Left lung (tissue), 14 donors: Measurements from ENCODE around the gene TMEM108. TPM values are rescaled to one million over a fixed set of nuclear protein-coding genes. Genes with fewer than 3 reads are reported as not detected.
"Not testable (repeated sequence)": the region's sequence is repeated elsewhere in the genome, so short reads cannot be mapped to it uniquely, and the experiment has no call there.

Source experiments
- ATAC-seq: fragments of 200-7000 bp; cut with Tn5 transposase; one replicate; pipeline ENCODE4 v1.9.1; 2020; ENCODE audit warnings: moderate library complexity
- DNase-seq, 4 donors: peaks; one replicate each; pipeline ENCODE4 v3.0.0-alpha.2; 2013 to 2020
- H3K27ac ChIP-seq, 2 donors: fragments of 200-600 bp; sonication (generic) in 1 of 2; one replicate each; pipeline versions ENCODE4 v1.5.0 to v1.8.0; 2020 to 2021
- H3K27me3 ChIP-seq, 2 donors: fragments of 200-600 bp; sonication (generic) in 1 of 2; one replicate each; pipeline versions ENCODE4 v1.5.0 to v1.8.0; 2020 to 2021
- H3K36me3 ChIP-seq, 2 donors: fragments of 200-600 bp; sonication (generic) in 1 of 2; one replicate each; pipeline versions ENCODE4 v1.5.0 to v1.8.0; 2020 to 2021
- H3K4me1 ChIP-seq, 2 donors: fragments of 200-600 bp; one replicate each; pipeline ENCODE4 v1.8.0; 2021
- H3K4me3 ChIP-seq, 2 donors: fragments of 200-600 bp; sonication (generic) in 1 of 2; one replicate each; pipeline versions ENCODE4 v1.5.0 to v1.8.0; 2020 to 2021; ENCODE audit warnings: mild to moderate bottlenecking in 1 of 2
- H3K9me3 ChIP-seq, 2 donors: fragments of 200-600 bp; sonication (generic) in 1 of 2; one replicate each; pipeline versions ENCODE4 v1.5.0 to v1.8.0; 2020 to 2021
- intact Hi-C, 2 donors: fragments of 100-400 bp; cut with DNase I; formaldehyde crosslinking; loops; one replicate each; pipeline versions ENCODE4 v1.11.2 to v1.14.2; 2022
- long read RNA-seq, 12 donors: library from polyadenylated mRNA in 2 of 12; unstranded in 2 of 12; transcript quantifications; one replicate each; pipeline ENCODE4 v2.0.0 and lab custom pipeline, GENCODE V29; 2019 to 2026
- polyA plus RNA-seq, 6 donors: library from polyadenylated mRNA; unstranded; fragments of 120-200 nt; gene quantifications; one replicate each; pipeline ENCODE4 v1.2.1, GENCODE V29; 2013; ENCODE audit not compliant: insufficient read length in 6 of 6
- total RNA-seq, 2 donors: library from RNA; stranded (reverse); fragmentation: NEBNext Ultra II Directional; extraction: Animal tissue kit (Norgen Biotek cat#: 25700); gene quantifications; one replicate each; pipeline ENCODE4 v1.2.1, GENCODE V29; 2021
- TF ChIP-seq, protein P1 (sequence below), 2 donors: fragments of 200-600 bp; sonication (generic) in 1 of 2; IDR thresholded peaks; one replicate each; pipeline versions ENCODE4 v1.5.0 to v1.8.0; 2021; ENCODE audit warnings: antibody characterized with exemption in 2 of 2
- donor health status: DM: no; HTN: yes; CAD: no.
- donor health status: DM: no; HTN: no; CAD: no.

Gene TMEM108
- 10 to 100 TPM; 18.5 to 19.3 TPM for total RNA-seq
- polyA plus RNA-seq: 10 to 100 TPM; 29.7 to 58.8 (median 46.6) TPM
- long read RNA-seq, donor 1, transcript TMEM108-201 (6 exons, 3,744 nt): minor isoform, 9 of 61 reads
- long read RNA-seq, donor 1, transcript TMEM108-205 (3 exons, 1,929 nt): major isoform, 25 of 61 reads
- long read RNA-seq, donor 1, partial matches to known transcripts: 24 of 61 reads
- long read RNA-seq, donor 1, other reads (novel, unspliced or antisense): 0 of 61 reads
- long read RNA-seq, donor 2, transcript TMEM108-205 (3 exons, 1,929 nt): major isoform, 18 of 48 reads
- long read RNA-seq, donor 2, transcript TMEM108-202 (6 exons, 2,165 nt): minor isoform, 5 of 48 reads
- long read RNA-seq, donor 2, partial matches to known transcripts: 21 of 48 reads
- long read RNA-seq, donor 2, other reads (novel, unspliced or antisense): 0 of 48 reads
- long read RNA-seq, donor 3, transcript TMEM108-205 (3 exons, 1,929 nt): major isoform, 10 of 19 reads
- long read RNA-seq, donor 3, transcript TMEM108-201 (6 exons, 3,744 nt): minor isoform, 5 of 19 reads
- long read RNA-seq, donor 3, partial matches to known transcripts: 0 of 19 reads
- long read RNA-seq, donor 3, other reads (novel, unspliced or antisense): 0 of 19 reads
- long read RNA-seq, donor 4, partial matches to known transcripts: 0 of 6 reads
- long read RNA-seq, donor 4, other reads (novel, unspliced or antisense): 3 of 6 reads
- long read RNA-seq, donor 5, transcript TMEM108-205 (3 exons, 1,929 nt): major isoform, 21 of 51 reads
- long read RNA-seq, donor 5, transcript TMEM108-202 (6 exons, 2,165 nt): minor isoform, 7 of 51 reads
- long read RNA-seq, donor 5, partial matches to known transcripts: 21 of 51 reads
- long read RNA-seq, donor 5, other reads (novel, unspliced or antisense): 0 of 51 reads
- long read RNA-seq, donor 6, transcript TMEM108-205 (3 exons, 1,929 nt): major isoform, 15 of 25 reads
- long read RNA-seq, donor 6, partial matches to known transcripts: 5 of 25 reads
- long read RNA-seq, donor 6, other reads (novel, unspliced or antisense): 0 of 25 reads
- long read RNA-seq, donor 7, transcript TMEM108-201 (6 exons, 3,744 nt): major isoform, 5 of 12 reads
- long read RNA-seq, donor 7, partial matches to known transcripts: 0 of 12 reads
- long read RNA-seq, donor 7, other reads (novel, unspliced or antisense): 0 of 12 reads
- long read RNA-seq, donor 8, transcript TMEM108-205 (3 exons, 1,929 nt): major isoform, 14 of 34 reads
- long read RNA-seq, donor 8, transcript TMEM108-201 (6 exons, 3,744 nt): minor isoform, 8 of 34 reads
- long read RNA-seq, donor 8, partial matches to known transcripts: 8 of 34 reads
- long read RNA-seq, donor 8, other reads (novel, unspliced or antisense): 0 of 34 reads
- long read RNA-seq, donor 9: 0 reads
- long read RNA-seq, donor 10, partial matches to known transcripts: 0 of 1 reads
- long read RNA-seq, donor 10, other reads (novel, unspliced or antisense): 1 of 1 reads
- long read RNA-seq, donor 11, transcript TMEM108-205 (3 exons, 1,929 nt): major isoform, 21 of 40 reads
- long read RNA-seq, donor 11, transcript TMEM108-202 (6 exons, 2,165 nt): minor isoform, 6 of 40 reads
- long read RNA-seq, donor 11, transcript TMEM108-201 (6 exons, 3,744 nt): minor isoform, 7 of 40 reads
- long read RNA-seq, donor 11, partial matches to known transcripts: 6 of 40 reads
- long read RNA-seq, donor 11, other reads (novel, unspliced or antisense): 0 of 40 reads
- long read RNA-seq, donor 12, transcript TMEM108-205 (3 exons, 1,929 nt): major isoform, 5 of 19 reads
- long read RNA-seq, donor 12, transcript TMEM108-202 (6 exons, 2,165 nt): major isoform, 5 of 19 reads
- long read RNA-seq, donor 12, partial matches to known transcripts: 5 of 19 reads
- long read RNA-seq, donor 12, other reads (novel, unspliced or antisense): 0 of 19 reads

- H3K4me3 ChIP-seq: peak within 1 kb of the TSS; percentile 70 to 81
- no peaks in the 10 kb centered on the region for H3K9me3 ChIP-seq
- ATAC-seq (peak; percentile 92), DNase-seq (peak; percentile 85 to 94 (median 88))
- intact Hi-C loops: loop anchor here in 1 of 2 donors (5.0 kb wide), 1 partner anchor 306 kb away; no protein-coding TSS in a partner anchor
- TF ChIP-seq, protein P1, sequence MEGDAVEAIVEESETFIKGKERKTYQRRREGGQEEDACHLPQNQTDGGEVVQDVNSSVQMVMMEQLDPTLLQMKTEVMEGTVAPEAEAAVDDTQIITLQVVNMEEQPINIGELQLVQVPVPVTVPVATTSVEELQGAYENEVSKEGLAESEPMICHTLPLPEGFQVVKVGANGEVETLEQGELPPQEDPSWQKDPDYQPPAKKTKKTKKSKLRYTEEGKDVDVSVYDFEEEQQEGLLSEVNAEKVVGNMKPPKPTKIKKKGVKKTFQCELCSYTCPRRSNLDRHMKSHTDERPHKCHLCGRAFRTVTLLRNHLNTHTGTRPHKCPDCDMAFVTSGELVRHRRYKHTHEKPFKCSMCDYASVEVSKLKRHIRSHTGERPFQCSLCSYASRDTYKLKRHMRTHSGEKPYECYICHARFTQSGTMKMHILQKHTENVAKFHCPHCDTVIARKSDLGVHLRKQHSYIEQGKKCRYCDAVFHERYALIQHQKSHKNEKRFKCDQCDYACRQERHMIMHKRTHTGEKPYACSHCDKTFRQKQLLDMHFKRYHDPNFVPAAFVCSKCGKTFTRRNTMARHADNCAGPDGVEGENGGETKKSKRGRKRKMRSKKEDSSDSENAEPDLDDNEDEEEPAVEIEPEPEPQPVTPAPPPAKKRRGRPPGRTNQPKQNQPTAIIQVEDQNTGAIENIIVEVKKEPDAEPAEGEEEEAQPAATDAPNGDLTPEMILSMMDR (IDR thresholded peaks at IDR 0.05): no peak
- H3K27me3 ChIP-seq: peaks cover 0 to 46% of the 10 kb centered on the region in 2 donors
- peak within 1 kb of the TSS in 1 of 2 donors; percentile 39 for H3K27ac ChIP-seq
- no peaks in the 10 kb centered on the region for H3K36me3 ChIP-seq
- peaks cover 0 to 22% of the 10 kb centered on the region in 2 donors for H3K4me1 ChIP-seq
Observed at GRCh38 chr3:133038089-133038730, at the start of gene TMEM108. TMEM108 (plus strand) TSS chr3:133038391.

GRCh38 chr3:132995971-132996370 is 42.2 kb upstream of the TMEM108 start:
- Histone ChIP-seq H3K9me3 (no peaks in the 10 kb centered on the region), H3K4me1 (no peaks in the 10 kb centered on the region), H3K36me3 (no peaks in the 10 kb centered on the region), H3K27me3 (no peaks in the 10 kb centered on the region), H3K27ac (no peak overlapping the region), H3K4me3 (no peak overlapping the region)
- ATAC-seq (no peak), DNase-seq (no peak)
- TF ChIP-seq, protein P1 (IDR thresholded peaks at IDR 0.05): no peak
- intact Hi-C loops: no loop called here

GRCh38 chr3:132997404-132998185 is 40.6 kb upstream of the TMEM108 start:
- no peak for ATAC-seq

GRCh38 chr3:133005032-133005431 is 33.2 kb upstream of the TMEM108 start:
- DNase-seq, H3K4me1 ChIP-seq, H3K36me3 ChIP-seq, H3K27ac ChIP-seq, H3K4me3 ChIP-seq, ATAC-seq, intact Hi-C loops, H3K27me3 ChIP-seq, H3K9me3 ChIP-seq: not testable (repeated sequence)

More at GRCh38 chr3:132997404-132998185, 40.6 kb upstream of the TMEM108 start:
- TF ChIP-seq, protein P1 (IDR thresholded peaks at IDR 0.05): no peak
- H3K27ac ChIP-seq: no peak overlapping the region
- H3K4me1 ChIP-seq: no peaks in the 10 kb centered on the region
- no peaks in the 10 kb centered on the region for H3K9me3 ChIP-seq
- H3K4me3 ChIP-seq: no peak overlapping the region
- DNase-seq: no peak
- intact Hi-C loops: no loop called here
- H3K36me3 ChIP-seq: no peaks in the 10 kb centered on the region
- no peaks in the 10 kb centered on the region for H3K27me3 ChIP-seq
